Hepatocyte (in vitro differentiated cells): ENCODE results near the gene FA2H. TPM values are rescaled to one million over a fixed set of nuclear protein-coding genes. Genes with fewer than 3 reads are reported as not detected.
A peak's percentile ranks its signal among the peaks of the same experiment; 100 is the strongest.

Experiments used
- DNase-seq: peaks from one replicate; pipeline ENCODE4 v3.0.0-alpha.2; 2016; ENCODE audit warnings: low spot score
- H2AFZ ChIP-seq: fragments of 200-600 bp; sonication (generic); 2 replicates; pipeline ENCODE4 v1.6.0; 2016; ENCODE audit warnings: antibody characterized with exemption, mild to moderate bottlenecking
- H3K27ac ChIP-seq: fragments of 200-600 bp; sonication (generic); 2 replicates; pipeline ENCODE4 v1.5.1; 2016; ENCODE audit warnings: mild to moderate bottlenecking
- H3K27me3 ChIP-seq: fragments of 200-600 bp; sonication (generic); 2 replicates; pipeline ENCODE4 v1.6.1; 2016
- H3K36me3 ChIP-seq: fragments of 200-600 bp; sonication (generic); replicated peaks from 2 replicates; pipeline ENCODE4 v1.5.1; 2016; ENCODE audit warnings: low read depth; ENCODE audit not compliant: insufficient read depth
- H3K4me1 ChIP-seq: fragments of 200-600 bp; sonication (generic); 2 replicates; pipeline ENCODE4 v1.5.1; 2016; ENCODE audit warnings: mild to moderate bottlenecking, moderate library complexity; ENCODE audit not compliant: insufficient read depth
- H3K4me2 ChIP-seq: fragments of 200-600 bp; sonication (generic); 2 replicates; pipeline ENCODE4 v1.6.0; 2016
- H3K4me3 ChIP-seq: fragments of 200-600 bp; sonication (generic); 2 replicates; pipeline ENCODE4 v1.5.1; 2016; ENCODE audit warnings: mild to moderate bottlenecking
- H3K79me2 ChIP-seq: fragments of 200-600 bp; sonication (generic); 2 replicates; pipeline ENCODE4 v1.6.0; 2017; ENCODE audit warnings: mild to moderate bottlenecking
- H3K9me2 ChIP-seq: fragments of 200-600 bp; sonication (generic); replicated peaks from 2 replicates; pipeline ENCODE4 v1.6.0; 2017; ENCODE audit warnings: mild to moderate bottlenecking; ENCODE audit not compliant: insufficient read depth
- H3K9me3 ChIP-seq: fragments of 200-600 bp; sonication (generic); 2 replicates; pipeline ENCODE4 v1.5.1; 2016; ENCODE audit warnings: low read depth, mild to moderate bottlenecking
- H4K20me1 ChIP-seq: fragments of 200-600 bp; sonication (generic); 2 replicates; pipeline ENCODE4 v1.6.0; 2016; ENCODE audit warnings: mild to moderate bottlenecking; ENCODE audit not compliant: insufficient read depth, poor library complexity, severe bottlenecking
- EZH2 ChIP-seq: fragments of 200-600 bp; sonication (generic); IDR thresholded peaks from 2 replicates; pipeline ENCODE4 v1.6.1; 2016; ENCODE audit warnings: antibody characterized with exemption, mild to moderate bottlenecking, borderline replicate concordance
- EZH2phosphoT487 ChIP-seq: fragments of 200-600 bp; sonication (generic); IDR thresholded peaks from one replicate; pipeline ENCODE4 v1.6.1; 2018; ENCODE audit warnings: antibody characterized with exemption, mild to moderate bottlenecking, low read depth, moderate library complexity; ENCODE audit not compliant: unreplicated experiment, severe bottlenecking
- WGBS: methylation state at CpG from one replicate; pipeline ENCODE4 v1.1.6; 2016; ENCODE audit warnings: low lambda C conversion rate; ENCODE audit errors: missing lambda C conversion rate; 5-methylcytosine and 5-hydroxymethylcytosine counted together
- polyA plus RNA-seq: library from polyadenylated mRNA; unstranded; fragments of >200 nt; fragmentation: Nextera tagmentation; extraction: Ambion mirVana; gene quantifications from 2 replicates; pipeline ENCODE4 v1.2.1, GENCODE V29; 2016
- total RNA-seq: library from RNA; depleted of rRNA; stranded (reverse); fragments of >200 nt; gene quantifications from 2 replicates; pipeline ENCODE4 v1.2.3, GENCODE V29; 2014
- TF ChIP-seq, protein P1 (sequence below): fragments of 200-600 bp; sonication (generic); IDR thresholded peaks from 2 replicates; pipeline ENCODE4 v1.5.1; 2016; ENCODE audit warnings: antibody characterized with exemption, mild to moderate bottlenecking; ENCODE audit not compliant: poor library complexity

The FA2H gene
- total and polyA plus RNA-seq, 2 experiments from 2014 or later, result 2.1 to 7.8 TPM

DNA sequence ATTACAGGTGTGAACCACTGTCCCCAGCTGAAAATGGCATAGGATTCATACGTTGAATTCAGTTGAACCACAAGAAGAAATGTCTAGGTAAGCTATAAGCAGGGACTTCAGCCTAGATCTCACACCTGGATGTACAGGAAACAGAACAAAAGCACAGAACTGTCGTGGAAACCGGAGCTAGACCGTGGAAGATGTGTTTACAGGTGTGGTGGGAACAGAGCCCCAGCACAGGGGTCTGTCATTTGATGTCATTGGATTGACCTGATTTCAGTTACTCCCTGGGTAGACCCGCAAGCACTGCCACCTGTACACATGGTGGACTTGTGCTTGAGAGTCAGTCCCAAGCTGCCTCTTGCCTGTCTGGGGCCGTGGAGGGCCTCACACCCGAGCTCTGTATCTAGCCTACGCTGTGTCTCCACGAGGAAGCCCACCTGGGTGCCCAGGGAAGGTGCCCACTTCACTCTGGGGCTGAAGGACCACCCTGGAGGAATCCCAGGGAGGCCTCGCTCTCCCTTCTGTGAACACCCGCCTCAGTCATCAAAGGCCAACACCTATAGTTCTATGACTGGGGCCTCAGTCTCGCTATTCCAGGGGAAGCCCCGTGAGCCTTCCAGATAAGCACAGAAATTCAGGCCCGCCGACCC lies 41.8 kb downstream of the FA2H start:
- H2AFZ ChIP-seq, result no peak overlapping the region
- H3K27me3 ChIP-seq, result no peaks in the 10 kb centered on the region
- DNase-seq, result no peak
- no peaks in the 10 kb centered on the region for H3K9me3 ChIP-seq
- 93% methylated on average over 15 of the region's 15 CpGs for WGBS
- no peak for TF ChIP-seq EZH2phosphoT487
- TF ChIP-seq, protein P1, sequence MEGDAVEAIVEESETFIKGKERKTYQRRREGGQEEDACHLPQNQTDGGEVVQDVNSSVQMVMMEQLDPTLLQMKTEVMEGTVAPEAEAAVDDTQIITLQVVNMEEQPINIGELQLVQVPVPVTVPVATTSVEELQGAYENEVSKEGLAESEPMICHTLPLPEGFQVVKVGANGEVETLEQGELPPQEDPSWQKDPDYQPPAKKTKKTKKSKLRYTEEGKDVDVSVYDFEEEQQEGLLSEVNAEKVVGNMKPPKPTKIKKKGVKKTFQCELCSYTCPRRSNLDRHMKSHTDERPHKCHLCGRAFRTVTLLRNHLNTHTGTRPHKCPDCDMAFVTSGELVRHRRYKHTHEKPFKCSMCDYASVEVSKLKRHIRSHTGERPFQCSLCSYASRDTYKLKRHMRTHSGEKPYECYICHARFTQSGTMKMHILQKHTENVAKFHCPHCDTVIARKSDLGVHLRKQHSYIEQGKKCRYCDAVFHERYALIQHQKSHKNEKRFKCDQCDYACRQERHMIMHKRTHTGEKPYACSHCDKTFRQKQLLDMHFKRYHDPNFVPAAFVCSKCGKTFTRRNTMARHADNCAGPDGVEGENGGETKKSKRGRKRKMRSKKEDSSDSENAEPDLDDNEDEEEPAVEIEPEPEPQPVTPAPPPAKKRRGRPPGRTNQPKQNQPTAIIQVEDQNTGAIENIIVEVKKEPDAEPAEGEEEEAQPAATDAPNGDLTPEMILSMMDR, result no peak
- TF ChIP-seq EZH2, result no peak
- H3K4me3 ChIP-seq, result no peak overlapping the region
- no peaks in the 10 kb centered on the region for H4K20me1 ChIP-seq
- no peaks in the 10 kb centered on the region for H3K79me2 ChIP-seq
- no peak overlapping the region for H3K27ac ChIP-seq
- H3K9me2 ChIP-seq, result no peaks in the 10 kb centered on the region
- peaks cover 24% of the 10 kb centered on the region for H3K4me1 ChIP-seq
- H3K36me3 ChIP-seq, result no peaks in the 10 kb centered on the region
- H3K4me2 ChIP-seq, result no peak overlapping the region

DNA sequence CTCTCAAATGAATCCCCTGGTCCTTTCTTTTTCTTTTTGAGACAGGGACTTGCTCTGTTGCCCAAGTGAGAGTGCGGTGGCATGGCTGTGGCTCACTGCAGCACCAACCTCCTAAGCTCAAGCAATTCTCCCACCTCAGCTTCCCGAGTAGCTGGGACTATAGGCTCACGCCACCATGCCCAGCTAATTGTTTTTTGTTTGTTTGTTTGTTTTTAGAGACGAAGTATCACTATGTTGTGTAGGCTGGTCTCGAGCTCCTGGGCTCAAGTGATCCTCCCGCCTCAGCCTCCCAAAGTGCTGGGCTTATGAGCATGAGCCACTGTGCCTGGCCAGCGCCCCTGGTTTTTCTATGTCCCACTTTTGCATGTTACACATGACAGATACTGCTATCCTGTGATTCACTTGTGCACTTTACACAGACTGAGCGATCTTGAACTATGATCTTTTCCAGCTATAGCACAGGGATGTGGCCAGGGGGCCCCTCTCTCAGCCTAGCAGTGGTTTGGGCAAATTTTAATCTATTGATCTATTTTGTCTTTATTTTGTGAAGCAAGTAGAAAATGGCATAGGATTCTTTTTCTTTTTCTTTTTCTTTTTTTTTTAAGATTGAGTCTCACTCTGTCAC lies 42.7 kb downstream of the FA2H start:
- Histone ChIP-seq H3K9me2 (no peaks in the 10 kb centered on the region), H3K79me2 (no peaks in the 10 kb centered on the region), H3K4me3 (no peak overlapping the region), H3K4me1 (peaks cover 24% of the 10 kb centered on the region), H4K20me1 (no peaks in the 10 kb centered on the region), H2AFZ (no peak overlapping the region), H3K9me3 (no peaks in the 10 kb centered on the region), H3K27ac (peak overlapping the region; percentile 62), H3K4me2 (no peak overlapping the region), H3K36me3 (no peaks in the 10 kb centered on the region), H3K27me3 (no peaks in the 10 kb centered on the region)
- no peak for DNase-seq
- TF ChIP-seq, protein P1, result no peak
- TF ChIP-seq EZH2phosphoT487 (no peak), EZH2 (no peak)
- 93% methylated on average over 8 of the region's 8 CpGs for WGBS

DNA sequence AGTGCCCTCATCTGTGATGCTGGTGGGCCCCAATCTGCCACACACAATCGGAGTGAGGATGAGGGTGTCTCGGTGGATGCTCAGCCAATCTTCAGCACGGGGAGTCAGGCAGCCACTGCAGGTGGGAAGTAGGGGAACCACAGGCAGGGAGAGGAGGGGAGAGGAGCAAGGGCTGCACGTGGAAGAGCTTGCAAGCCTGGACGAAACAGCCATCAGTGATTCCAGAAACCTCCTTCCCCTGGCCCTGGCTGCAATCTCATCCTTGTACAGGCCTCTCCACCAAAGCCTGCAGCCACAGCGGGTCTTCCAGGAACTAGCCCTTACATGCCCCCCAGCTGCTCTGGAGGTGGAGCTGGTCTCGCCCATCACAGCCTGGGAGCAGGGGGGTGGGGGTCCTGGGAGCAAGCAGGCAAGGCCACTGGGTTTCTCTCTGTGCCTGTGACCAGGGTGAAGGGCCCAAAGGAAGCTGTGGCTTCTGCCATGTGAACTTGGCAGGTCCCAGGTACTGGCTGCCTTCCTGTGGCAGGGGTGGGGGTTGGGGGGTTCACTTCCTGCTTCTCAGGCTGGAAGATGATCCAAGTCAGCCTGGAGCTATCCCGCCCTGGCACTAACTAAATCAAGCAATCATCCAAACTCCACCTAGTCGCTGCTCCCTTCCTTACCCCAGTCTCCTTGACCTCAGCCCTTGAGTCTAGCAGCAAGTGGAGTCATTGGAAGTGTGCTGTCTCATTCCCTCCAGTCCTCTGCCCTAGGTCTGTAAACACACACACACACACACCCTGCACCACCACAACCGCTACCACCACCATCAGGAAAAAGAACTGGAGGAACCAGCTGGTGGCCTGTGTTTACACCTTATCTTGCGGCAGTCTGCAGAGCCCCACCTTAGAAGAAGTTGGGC lies 44.6 kb downstream of the FA2H start:
- H3K27ac ChIP-seq, result peak overlapping the region; percentile 86
- TF ChIP-seq EZH2 (no peak), EZH2phosphoT487 (no peak)
- TF ChIP-seq, protein P1, result no peak
- 63% methylated on average over 11 of the region's 11 CpGs for WGBS
- no peaks in the 10 kb centered on the region for H3K79me2 ChIP-seq
- peaks cover 24% of the 10 kb centered on the region for H3K4me1 ChIP-seq
- no peaks in the 10 kb centered on the region for H3K9me3 ChIP-seq
- H3K4me2 ChIP-seq, result no peak overlapping the region
- H3K9me2 ChIP-seq, result no peaks in the 10 kb centered on the region
- peak; percentile 53 for DNase-seq
- H4K20me1 ChIP-seq, result no peaks in the 10 kb centered on the region
- no peaks in the 10 kb centered on the region for H3K36me3 ChIP-seq
- no peak overlapping the region for H2AFZ ChIP-seq
- H3K27me3 ChIP-seq, result no peaks in the 10 kb centered on the region
- H3K4me3 ChIP-seq, result no peak overlapping the region
